Heart left ventricle (tissue), 13 donors: ENCODE data around the gene LRRC27.

Experiments used
- CTCF ChIP-seq, 12 donors: fragments of 200-600 bp; sonication (generic) in 4 of 12; IDR thresholded peaks; one replicate each; pipeline versions ENCODE4 v1.5.0 to v1.8.0; 2018 to 2022; ENCODE audit warnings: antibody characterized with exemption in 12 of 12, mild to moderate bottlenecking in 5 of 12
- POLR2A ChIP-seq, 2 donors: fragments of 450-650 bp; IDR thresholded peaks; one replicate each; pipeline ENCODE4 v1.6.1; 2017; ENCODE audit warnings: antibody characterized with exemption in 2 of 2, mild to moderate bottlenecking in 2 of 2, moderate library complexity in 2 of 2
- donor health status: ischemic (EF 13 %, LVEDD 7.1; RV severe dilation, severe dysfunction).
- donor health status: DM: no; HTN: yes; CAD: no.
- donor health status: DM: no; HTN: no; CAD: no.
- donor health status: ischemic (EF 25% LVEDD 6.9; RV normal size, moderate dysfunction).
- donor health status: ischemic (EF 25% LVEDD 5.7; RV mildly dilated, moderate dysfunction).
- donor health status: ischemic (EF 35%, LVEDD 5.7; RV mildly dilated, moderate dysfunction).
- donor health status: nonischemic (EF 11% LVEDD 7.7; RV severe dilation, severe dysfunction).
- donor health status: DM: yes; HTN: yes; CAD: no.
- donor health status: PGD.
- donor health status: ischemic (EF 29% LVEDD 5.4; RV normal size, mild dysfunction).
- donor health status: nonischemic (EF 23%, LVEDD 6.1; RV moderate dilation, normal function).

GRCh38 chr10:132407243-132407746 lies 75.3 kb downstream of the LRRC27 start:
- TF ChIP-seq CTCF (IDR thresholded peaks at IDR 0.05) (no peak), POLR2A (IDR thresholded peaks at IDR 0.05) (no peak)
